Neutrophil (primary cell): ENCODE data around the gene TBC1D22A.

Experiments used
- H3K27ac ChIP-seq: fragments of 200-600 bp; sonication (generic); 2 replicates; pipeline ENCODE4 v1.5.1; 2016; ENCODE audit warnings: mild to moderate bottlenecking, moderate library complexity
- H3K27me3 ChIP-seq: fragments of 200-600 bp; sonication (generic); 2 replicates; pipeline ENCODE4 v1.6.0; 2016; ENCODE audit warnings: mild to moderate bottlenecking
- H3K36me3 ChIP-seq: fragments of 200-600 bp; sonication (generic); 2 replicates; pipeline ENCODE4 v1.5.1; 2017
- H3K4me1 ChIP-seq, 2 experiments: fragments of 200-600 bp in 1 of 2; sonication (generic) in 1 of 2; 1 replicate in 1 of 2; 2 replicates in 1 of 2; pipeline versions ENCODE4 v1.5.1 to v1.6.1; 2013 to 2016; ENCODE audit warnings: low read depth in 1 of 2, low read length in 1 of 2, mild to moderate bottlenecking in 1 of 2, moderate library complexity in 1 of 2; ENCODE audit not compliant: control insufficient read depth in 1 of 2, insufficient read depth in 1 of 2
- H3K4me3 ChIP-seq, 2 experiments: fragments of 200-600 bp in 1 of 2; sonication (generic) in 1 of 2; 1 replicate in 1 of 2; 2 replicates in 1 of 2; pipeline ENCODE4 v1.5.1; 2013 to 2016; ENCODE audit warnings: low read depth in 1 of 2, low read length in 1 of 2, mild to moderate bottlenecking in 1 of 2, moderate library complexity in 1 of 2
- H3K9me3 ChIP-seq: fragments of 200-600 bp; sonication (generic); 2 replicates; pipeline ENCODE4 v1.5.1; 2016
- TF ChIP-seq, protein P1 (sequence below): fragments of 200-600 bp; sonication (generic); IDR thresholded peaks from 2 replicates; pipeline ENCODE4 v1.5.1; 2016; ENCODE audit warnings: antibody characterized with exemption

The TBC1D22A gene

DNA sequence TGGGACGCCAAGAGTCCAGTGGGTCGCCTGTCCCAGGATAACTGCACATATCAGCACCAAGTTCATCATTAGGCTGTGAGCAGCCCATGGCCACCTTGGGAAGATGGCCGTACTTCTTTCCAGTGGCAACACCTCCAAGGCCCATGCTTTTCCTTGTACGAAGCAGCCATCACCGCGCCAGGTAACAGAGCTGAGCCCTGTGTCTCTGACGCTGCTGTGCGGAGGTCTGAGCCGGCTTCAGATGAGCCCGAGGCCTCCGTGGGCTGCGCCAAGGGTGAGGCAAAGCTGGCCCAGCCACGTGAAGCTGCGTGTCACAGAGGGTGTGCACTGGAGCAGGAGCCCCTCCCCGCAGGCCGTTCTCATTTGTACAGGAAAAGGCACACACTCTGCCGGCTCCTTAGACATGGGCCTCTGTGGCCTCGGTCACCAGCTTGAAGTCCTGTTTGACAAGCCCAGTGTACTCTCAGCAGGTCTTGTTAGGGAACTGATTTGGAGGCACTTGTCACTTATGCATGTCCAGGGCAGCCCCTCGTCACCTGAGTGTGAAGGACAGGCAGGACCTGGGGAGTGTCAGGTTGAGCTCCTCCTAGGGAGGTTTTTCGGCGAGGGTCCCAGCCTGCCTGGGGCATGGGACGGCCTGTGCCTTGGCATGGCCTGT is 401.5 kb downstream of the TBC1D22A start:
- H3K4me3 ChIP-seq: no peak overlapping the region
- no peak overlapping the region for H3K27ac ChIP-seq
- TF ChIP-seq, protein P1, sequence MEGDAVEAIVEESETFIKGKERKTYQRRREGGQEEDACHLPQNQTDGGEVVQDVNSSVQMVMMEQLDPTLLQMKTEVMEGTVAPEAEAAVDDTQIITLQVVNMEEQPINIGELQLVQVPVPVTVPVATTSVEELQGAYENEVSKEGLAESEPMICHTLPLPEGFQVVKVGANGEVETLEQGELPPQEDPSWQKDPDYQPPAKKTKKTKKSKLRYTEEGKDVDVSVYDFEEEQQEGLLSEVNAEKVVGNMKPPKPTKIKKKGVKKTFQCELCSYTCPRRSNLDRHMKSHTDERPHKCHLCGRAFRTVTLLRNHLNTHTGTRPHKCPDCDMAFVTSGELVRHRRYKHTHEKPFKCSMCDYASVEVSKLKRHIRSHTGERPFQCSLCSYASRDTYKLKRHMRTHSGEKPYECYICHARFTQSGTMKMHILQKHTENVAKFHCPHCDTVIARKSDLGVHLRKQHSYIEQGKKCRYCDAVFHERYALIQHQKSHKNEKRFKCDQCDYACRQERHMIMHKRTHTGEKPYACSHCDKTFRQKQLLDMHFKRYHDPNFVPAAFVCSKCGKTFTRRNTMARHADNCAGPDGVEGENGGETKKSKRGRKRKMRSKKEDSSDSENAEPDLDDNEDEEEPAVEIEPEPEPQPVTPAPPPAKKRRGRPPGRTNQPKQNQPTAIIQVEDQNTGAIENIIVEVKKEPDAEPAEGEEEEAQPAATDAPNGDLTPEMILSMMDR: no peak
- H3K4me1 ChIP-seq: no peaks in the 10 kb centered on the region
- no peaks in the 10 kb centered on the region for H3K27me3 ChIP-seq
- peaks cover 18% of the 10 kb centered on the region for H3K36me3 ChIP-seq
- no peaks in the 10 kb centered on the region for H3K9me3 ChIP-seq

DNA sequence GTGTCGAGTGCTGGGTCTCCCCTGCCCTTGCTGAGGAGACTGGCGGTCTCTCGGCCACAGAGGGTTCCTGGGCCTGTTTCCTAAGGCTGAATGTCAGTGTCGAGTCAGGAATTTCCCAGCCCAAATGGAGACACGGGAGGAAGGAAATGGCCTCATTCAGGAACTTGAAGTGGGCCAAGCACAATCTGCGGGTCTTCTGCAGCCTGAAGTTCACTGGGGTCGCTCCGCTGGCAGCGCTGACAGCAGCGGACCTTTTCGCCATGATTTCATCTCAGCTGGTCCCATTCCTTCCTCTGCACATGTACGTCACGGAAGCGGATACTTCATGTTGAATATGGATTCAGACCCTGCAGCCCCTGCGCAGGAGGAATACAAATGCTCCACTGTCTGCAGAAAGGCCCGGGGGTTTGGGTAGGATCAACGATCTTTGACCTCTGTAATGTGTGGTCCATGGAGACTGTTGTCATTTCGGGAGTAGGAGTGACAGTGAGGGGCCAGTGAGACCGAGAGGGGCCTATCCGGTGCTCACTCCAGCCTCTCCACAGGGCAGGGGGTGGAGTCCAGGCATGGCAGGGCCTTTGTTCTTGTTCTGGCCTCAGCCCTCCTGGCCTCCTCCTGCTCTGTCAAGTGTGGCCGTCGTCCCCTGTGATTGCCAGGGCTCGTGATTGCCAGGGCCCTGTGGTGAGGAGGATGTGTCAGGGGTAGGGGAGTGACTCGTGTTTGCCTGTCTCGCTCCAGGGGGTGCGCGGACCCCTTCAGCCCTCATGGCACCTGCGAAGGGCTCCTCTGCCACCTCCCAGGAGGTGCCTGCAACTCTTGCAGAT is 402.3 kb downstream of the TBC1D22A start:
- Histone ChIP-seq H3K36me3 (peaks cover 14% of the 10 kb centered on the region), H3K4me3 (no peak overlapping the region), H3K27ac (no peak overlapping the region), H3K4me1 (no peaks in the 10 kb centered on the region), H3K27me3 (no peaks in the 10 kb centered on the region), H3K9me3 (no peaks in the 10 kb centered on the region)
- TF ChIP-seq, protein P1: no peak

DNA sequence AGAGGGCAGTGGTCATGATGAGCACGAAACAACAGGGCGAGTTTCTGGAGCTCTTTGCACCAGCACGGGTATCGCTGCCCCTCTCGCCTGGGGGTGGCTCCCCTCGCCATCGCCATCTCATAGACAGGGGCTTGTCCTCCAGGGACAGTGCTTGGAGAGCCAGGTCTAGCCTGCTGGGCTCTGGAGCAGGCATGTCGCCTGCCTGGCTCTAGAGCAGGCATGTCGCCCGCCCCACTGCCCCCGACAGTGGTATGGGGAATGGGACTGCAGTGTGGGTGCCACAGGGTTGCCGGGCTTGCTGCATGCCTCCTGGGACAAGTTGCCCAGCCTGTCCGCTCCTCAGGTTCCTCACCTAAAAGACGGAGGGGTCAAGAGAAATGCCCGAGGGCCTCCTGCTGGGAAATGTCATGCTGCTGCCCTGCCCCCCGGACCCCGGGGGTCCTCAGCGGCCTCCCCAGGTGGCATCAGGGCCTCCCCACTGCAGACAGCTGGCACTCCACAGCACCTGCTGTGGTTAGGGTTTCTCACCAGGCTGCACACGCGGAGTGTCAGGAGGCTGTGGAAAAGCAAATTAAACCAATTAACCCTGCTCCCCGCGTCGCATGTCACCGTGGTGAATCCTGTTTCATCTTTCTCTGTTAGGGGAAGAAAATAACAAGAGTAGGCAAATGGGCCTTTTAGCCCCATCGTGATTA is 403.0 kb downstream of the TBC1D22A start:
- Histone ChIP-seq H3K27me3 (no peaks in the 10 kb centered on the region), H3K4me3 (no peak overlapping the region), H3K27ac (no peak overlapping the region), H3K4me1 (no peaks in the 10 kb centered on the region), H3K9me3 (no peaks in the 10 kb centered on the region), H3K36me3 (peaks cover 14% of the 10 kb centered on the region)
- TF ChIP-seq, protein P1: no peak

DNA sequence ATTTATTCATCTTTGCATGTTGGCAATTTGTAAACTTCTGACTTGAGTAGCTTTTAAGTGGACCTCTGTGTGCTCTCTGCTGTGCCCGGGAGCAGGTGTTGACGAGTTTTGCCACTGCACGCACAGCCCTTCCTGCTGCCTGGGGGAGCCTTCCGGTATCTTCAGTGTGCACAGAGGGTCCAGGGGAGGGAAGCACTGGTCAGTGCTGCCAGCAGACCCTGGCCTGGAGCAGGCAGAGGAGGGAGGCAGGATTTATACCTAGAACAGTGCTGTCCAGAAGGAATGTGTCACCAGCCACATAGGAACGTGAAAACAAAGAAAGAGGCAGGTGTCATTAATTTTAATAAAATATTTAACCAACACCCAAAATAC is 403.6 kb downstream of the TBC1D22A start:
- Histone ChIP-seq H3K4me3 (no peak overlapping the region), H3K4me1 (no peaks in the 10 kb centered on the region), H3K27me3 (no peaks in the 10 kb centered on the region), H3K27ac (no peak overlapping the region), H3K9me3 (no peaks in the 10 kb centered on the region), H3K36me3 (peaks cover 17% of the 10 kb centered on the region)
- TF ChIP-seq, protein P1: no peak

DNA sequence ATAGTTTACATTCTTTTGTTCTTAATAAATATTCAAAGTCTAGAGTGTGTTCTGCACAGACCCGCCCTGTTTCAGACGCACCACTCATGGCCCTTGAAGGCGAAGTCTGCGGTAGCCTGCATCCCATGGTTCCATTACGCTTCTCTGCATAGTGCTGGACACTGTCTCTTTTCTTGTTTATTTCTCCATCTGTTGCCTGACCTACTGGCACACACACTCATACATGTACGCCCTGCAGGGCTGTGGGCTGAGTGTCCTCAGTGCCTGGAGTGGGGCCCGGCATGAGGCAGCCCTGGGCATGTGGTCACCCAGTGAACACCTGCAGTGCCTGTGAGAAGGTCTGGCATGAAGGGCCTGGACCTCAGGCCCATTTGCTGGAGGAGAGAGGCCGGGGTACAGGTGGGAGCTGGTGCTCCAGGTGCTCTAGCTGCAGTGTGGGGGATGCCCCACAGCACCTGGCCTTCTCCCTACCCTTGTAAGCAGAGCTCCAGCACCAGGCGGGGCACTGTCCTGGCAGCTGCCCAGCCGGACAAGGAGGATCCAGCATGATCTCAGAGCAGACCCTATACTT is 404.1 kb downstream of the TBC1D22A start:
- TF ChIP-seq, protein P1: no peak
- Histone ChIP-seq H3K4me3 (no peak overlapping the region), H3K4me1 (no peaks in the 10 kb centered on the region), H3K36me3 (peaks cover 17% of the 10 kb centered on the region), H3K9me3 (no peaks in the 10 kb centered on the region), H3K27me3 (no peaks in the 10 kb centered on the region), H3K27ac (no peak overlapping the region)
